ENCODE results near the gene JARID2.

JARID2 gene

DNA sequence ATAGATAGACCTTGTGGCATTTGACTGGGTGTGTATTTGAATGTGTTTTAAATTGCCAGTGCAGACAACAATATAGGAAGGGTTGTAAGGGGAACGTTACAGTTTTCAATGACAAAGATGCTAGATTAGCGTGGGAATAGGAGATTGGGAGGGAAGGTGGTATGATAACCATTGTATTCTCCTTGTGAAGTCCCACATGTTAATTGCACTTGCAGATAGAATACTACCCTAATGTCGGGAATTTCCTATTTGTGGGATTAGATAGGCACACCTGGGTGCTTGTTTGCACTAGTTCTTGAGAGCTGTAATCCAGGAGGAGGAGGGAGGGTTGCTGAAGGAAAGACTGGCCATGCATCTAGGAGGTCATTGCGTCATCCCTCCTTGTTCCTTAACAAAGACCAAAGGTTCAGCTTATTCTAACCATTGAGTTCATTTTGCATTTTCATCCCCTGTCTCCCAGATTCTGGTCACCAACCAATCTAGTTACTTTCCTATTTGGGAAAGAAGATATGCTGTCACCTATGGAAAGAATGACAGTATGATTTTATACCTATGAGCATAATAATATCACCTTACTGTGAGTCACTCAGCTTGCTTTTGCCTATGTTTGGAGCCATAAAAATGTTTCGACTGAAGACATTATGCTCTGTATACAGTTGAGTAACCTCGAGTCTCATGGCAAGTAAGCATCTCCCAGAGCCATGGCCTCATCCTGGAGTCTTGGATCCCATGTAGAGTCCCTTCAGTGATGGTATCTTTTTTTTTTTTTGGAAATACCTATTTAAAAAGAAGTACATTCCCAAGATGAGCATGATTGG, 215.5 kb downstream of the JARID2 start:
- DNase-seq (ENCODE audit: low read depth in 2 of 2), result no peak

DNA sequence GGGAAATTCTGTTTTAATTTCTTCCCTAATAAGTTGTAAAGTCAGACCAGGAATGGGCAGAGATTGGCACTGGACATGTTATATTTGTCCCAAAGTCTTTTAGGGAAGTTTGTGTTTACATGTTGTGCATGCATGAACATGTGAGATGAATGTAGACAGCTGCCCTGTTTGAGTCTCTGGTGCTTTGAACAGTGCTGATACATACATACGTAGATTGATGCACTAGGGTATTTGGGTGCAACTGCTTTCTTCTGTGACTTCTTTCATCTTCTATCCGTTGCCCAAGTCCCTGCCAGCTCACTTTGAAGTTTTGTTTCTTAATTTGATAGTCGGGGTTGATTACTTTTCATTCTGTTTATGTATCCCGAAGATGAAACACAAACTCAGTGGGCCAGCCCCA, 216.4 kb downstream of the JARID2 start:
- no peak for DNase-seq (ENCODE audit: low read depth in 2 of 2)

DNA sequence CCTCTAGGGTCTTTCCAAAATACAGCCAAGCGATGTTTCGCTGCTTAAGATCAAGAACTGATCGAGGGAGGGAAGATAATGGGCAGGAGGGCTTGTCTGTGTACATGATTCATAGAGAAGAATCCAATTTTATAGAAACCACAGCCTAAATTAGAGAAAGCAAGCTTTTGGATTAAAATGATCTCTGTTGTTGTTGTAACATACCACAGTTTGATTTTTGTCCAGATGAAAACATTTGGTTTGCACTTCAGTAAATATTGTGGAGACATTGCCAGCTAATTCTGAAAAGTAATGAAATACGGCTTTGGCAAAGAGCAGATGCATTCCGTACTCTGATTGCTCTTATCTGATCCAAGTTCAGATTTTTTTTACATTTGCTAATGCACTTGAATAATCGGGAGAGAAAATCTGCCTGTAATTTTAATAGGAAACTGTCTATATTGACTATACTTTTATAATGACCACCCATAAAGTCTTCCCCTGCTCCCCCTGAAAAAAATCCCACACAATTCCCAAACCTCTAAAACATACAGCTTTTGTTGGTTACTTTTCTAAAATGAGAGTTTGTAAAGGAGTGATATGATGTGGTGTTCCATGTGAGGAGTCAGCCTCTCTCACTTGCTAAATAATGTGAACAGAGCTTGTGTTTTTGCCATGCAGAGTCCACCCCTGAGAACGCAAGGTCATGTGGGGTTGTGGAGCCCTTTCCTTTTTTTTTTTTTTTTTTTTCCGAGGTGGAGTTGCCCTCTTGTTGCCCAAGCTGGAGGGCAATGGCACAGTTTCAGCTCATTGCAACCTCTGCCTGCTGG, 217.1 kb downstream of the JARID2 start:
- no peak for DNase-seq (ENCODE audit: low read depth in 2 of 2)

DNA sequence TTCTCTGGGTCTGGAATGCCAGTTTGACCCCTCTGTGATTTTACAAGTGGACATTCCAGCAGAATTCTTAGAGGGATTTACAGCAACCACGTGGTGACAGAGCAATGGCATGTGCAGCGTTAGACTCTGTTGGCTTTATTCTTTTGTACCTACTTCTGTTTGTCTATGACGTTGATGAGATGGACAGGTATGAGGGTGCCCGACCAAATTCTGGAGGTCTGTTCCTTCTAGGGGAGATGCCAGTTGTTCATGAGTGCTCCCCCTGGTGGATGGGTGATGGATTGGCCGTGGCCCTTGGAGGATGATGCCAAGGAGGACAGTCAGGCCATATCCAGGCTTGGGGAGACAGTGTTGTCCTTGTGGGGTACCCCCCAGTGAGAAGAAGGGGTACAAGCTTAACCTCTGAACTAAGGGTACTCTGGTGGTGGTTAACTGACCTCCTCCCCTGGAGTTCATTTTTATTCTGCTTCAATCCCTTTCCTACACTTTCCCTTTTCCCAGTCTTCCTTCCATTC, 218.4 kb downstream of the JARID2 start:
- peak; percentile 29 to 35 for DNase-seq (ENCODE audit: low read depth in 2 of 2)

DNA sequence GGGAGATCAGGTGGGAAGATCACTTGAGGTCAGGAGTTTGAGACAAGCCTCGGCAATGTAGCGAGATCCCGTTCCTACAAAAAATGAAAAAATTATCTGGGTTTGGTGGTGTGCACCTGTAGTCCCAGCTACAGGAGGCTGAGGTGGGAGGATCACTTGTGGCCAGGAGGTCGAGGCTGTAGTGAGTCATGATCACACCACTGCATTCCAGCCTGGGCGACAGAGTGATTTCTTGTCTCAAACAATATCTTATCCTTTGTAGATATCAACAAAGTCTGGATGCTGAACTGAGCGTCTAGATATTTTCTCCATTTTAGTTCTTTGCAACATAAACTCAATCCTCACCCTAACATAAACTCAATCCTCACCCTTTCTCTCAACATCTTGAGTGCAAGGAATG, 219.3 kb downstream of the JARID2 start:
- no peak for DNase-seq (ENCODE audit: low read depth in 2 of 2)

DNA sequence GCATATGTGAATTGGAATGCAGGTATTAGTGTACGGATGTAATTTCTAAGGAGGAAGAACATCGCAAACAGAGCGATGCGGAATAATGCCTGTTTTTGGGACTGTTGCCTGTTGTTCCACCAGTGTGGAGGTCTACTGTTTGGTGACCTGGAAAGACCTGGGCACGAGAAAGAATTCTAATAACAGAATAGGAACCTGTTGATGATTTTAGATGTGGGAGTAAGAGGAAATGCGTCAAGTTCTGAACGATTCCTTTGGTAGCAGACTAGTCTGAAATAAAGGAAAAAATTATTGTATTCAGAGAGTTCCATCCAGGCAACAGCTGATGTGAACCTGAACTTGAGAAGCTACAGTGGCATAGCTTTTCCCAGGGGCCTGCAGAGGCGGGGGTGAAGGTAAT, 224.9 kb downstream of the JARID2 start:
- DNase-seq (ENCODE audit: low read depth in 2 of 2), result no peak

DNA sequence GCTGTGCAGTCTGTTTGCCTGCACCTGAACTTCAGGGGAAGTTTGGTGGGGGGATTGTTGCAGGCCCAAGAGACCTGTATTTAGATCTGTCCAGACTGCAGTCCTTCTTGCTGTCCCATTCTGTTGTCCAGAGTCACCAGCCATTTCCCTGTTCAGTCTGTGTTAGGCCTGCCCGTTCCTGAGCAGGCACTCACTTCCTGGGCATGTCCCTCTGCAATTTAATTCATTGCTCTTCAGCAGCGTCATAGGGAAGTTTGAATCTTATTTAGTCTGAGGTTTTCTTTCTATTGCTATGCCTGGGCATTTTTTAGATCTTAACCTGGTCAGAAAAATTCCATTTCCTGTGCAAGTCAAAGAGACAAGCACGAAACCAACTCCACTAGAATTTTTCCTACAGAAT, 226.8 kb downstream of the JARID2 start:
- no peak for DNase-seq (ENCODE audit: low read depth in 2 of 2)

DNA sequence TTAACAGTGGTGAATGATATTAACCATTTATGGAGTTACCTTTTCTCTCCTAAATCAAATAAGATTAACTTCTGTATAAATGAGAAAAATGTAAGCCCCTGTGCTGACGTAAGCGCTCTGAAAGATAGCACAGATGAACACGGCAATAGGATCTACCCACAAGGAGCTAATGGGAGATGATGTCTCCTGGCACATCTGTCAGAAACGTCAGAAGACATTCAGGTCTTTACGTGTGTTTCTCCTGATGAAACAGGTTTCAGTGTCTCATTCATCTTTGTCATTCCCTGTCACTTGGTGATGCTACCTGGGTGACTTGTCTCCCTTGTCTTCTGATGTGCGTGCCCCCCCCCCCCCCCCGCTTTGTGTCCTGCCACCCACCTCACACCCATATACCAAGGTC, 227.3 kb downstream of the JARID2 start:
- DNase-seq (ENCODE audit: low read depth in 2 of 2), result no peak

DNA sequence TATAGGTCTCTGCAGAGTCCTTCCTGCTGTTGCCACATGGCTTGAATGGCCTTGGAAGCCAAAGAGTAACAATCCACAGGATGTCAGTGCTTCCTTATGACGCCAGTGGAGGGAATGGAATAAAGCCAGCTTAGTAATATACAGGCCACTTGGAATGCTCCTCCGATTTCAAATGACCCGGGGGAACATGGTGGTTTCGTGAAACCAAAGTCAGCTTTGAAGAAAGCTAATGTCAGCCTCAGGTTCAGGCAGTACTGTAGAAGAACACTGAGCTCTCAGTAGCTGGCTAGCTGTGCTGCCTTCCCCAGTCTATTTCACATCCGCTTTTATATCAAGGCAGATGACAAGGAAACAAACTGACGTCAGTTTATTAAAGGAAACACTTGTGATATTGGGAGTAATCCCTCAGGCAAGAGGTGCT, 227.9 kb downstream of the JARID2 start:
- no peak for DNase-seq (ENCODE audit: low read depth in 2 of 2)

DNA sequence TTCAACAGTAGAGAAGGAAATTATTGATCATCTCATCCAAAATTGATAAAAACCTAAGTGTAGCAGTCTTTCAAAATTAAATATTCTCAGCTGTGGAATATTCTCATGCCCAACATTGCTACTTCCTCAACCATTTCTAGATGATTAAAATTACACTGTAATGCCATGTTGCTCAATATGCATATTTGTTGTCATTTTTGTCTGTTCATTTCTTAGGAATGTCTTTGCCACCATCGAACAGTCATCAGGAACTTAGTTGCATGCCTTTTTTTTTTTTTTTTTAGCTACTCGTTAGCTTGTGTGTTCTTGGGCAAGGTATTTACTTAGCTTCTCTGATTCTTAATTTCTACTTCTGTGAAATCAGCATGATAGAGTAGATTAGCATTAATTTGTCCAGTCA, 228.3 kb downstream of the JARID2 start:
- DNase-seq (ENCODE audit: low read depth in 2 of 2), result no peak

DNA sequence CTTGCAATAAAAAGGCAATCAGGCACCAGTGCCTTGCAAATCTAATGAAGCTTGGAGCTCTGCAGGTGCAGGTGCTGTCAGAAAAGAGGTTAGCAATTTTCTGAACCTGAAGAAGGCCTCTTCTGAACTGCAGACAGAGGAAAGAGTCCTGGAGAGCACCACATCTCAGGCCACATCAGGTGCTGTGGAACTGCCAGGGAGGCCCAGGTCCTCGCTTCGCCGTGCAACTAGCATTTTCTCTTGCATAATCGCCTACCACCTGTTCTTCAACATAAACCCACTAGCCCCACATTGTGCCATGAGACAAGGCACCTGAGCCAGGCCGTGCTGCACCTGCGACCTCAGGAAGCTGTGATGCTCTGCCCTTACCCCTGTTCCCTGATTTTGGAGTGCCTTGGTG, 229.4 kb downstream of the JARID2 start:
- no peak for DNase-seq (ENCODE audit: low read depth in 2 of 2)

DNA sequence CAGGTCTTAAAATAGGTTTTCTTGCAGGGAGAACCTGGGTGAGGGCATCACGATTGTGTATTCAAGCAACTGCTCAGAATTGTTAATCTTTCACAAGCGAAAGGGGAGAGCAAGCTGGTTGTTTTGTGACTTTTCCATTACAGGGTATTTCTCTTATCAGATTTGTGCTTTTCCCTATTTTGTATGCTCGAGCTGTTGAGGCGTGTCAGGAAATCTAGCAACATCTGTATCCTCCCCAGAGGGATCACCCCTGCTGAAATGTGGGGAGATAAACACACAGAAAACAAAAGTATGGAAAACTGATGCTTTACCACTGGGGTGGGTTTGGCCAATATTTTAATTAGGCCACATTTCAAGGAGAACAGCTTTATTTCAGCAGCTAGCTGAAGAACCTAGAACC, 230.0 kb downstream of the JARID2 start:
- DNase-seq (ENCODE audit: low read depth in 2 of 2), result no peak

DNA sequence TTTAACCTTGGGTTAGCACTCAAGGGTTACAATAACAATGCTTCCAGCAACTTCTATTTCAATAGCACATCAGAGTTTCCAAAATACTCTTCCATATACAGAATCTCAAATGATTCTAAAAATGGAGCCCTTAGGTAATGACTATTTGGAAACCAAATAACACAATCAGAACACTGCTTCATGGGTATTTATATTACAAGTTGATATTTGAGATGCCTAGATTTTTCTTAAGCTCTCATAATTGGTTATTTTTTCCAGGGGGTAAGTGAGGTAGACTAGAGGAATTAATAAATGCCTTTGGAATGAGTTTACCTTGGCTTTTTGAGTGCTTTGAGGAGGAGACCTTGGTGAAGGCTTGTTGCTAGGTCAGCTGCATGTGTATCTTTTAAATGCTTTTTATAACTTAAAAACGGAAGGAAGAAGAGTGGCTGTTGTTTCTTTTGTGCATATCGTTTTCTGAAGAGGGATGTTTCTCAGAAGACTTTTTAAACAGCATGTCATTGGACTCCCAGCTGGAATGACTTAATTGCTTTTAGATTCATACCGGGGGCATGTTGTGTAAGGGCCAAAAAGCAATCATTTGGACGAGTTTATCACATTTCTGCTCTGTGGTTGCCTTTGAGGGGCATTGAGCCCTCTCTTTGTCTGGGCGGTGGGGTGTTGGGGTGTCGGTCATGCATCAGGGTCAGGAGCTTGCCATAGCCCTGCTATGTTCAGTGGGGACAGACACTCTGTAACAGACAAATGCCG, 230.9 kb downstream of the JARID2 start:
- no peak for DNase-seq (ENCODE audit: low read depth in 2 of 2)

DNA sequence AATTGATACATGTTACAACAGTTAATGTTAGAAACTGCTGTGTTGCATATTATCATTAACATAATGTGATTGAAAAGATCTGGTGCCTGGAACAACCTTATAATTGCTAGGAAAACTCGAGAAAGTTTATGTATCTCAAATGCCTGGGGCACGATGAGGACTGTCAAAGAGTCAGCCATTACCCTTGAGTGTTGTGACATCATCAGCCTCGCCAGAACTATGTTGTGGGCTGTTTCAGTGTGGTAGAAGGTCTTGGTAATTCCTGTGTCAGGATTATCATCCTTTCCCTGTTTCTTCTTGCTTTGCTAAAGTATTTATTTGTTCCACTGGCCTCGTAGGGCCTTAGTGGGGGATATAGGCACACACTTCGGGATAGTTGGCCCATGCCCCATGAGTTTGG, 231.9 kb downstream of the JARID2 start:
- no peak for DNase-seq (ENCODE audit: low read depth in 2 of 2)

DNA sequence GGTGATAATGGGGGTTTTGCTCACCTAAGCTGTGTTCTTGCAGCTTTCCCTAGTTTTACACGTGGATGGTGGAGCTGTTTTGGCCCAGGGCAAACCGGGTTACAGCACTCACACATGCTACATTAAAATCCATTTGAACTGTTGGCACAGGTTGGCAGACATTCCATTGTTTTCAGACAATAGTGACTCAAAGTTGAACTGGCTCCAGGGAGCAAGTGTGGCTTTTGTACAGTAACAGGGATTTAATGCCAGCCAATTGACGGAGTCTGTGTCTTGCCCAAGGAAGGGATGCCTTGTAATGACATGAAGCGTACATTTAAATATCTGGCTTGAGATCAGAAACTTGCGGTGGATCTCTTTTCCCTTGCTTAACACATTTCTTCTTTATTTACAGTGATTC, 233.9 kb downstream of the JARID2 start:
- no peak for DNase-seq (ENCODE audit: low read depth in 2 of 2)

DNA sequence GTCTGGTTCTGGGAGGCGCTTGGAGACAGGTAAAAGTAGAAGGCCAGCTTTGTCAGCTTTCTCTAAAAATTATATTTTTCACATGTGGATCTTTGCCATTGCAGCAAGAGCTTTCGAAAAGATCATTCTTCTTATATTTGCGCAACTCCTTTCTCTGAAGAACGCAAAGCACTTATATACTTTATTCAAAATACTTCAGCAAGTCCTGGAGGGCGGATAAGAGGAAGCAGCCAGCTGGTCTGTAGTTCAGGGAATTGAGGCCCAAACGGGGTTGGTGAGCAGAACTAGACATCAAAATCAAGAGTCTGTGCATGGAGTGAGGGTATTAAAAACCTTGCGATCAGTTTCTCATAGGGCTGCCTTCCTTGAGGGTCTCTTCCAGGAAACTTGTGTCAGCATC, 234.7 kb downstream of the JARID2 start:
- DNase-seq (ENCODE audit: low read depth in 2 of 2), result no peak

DNA sequence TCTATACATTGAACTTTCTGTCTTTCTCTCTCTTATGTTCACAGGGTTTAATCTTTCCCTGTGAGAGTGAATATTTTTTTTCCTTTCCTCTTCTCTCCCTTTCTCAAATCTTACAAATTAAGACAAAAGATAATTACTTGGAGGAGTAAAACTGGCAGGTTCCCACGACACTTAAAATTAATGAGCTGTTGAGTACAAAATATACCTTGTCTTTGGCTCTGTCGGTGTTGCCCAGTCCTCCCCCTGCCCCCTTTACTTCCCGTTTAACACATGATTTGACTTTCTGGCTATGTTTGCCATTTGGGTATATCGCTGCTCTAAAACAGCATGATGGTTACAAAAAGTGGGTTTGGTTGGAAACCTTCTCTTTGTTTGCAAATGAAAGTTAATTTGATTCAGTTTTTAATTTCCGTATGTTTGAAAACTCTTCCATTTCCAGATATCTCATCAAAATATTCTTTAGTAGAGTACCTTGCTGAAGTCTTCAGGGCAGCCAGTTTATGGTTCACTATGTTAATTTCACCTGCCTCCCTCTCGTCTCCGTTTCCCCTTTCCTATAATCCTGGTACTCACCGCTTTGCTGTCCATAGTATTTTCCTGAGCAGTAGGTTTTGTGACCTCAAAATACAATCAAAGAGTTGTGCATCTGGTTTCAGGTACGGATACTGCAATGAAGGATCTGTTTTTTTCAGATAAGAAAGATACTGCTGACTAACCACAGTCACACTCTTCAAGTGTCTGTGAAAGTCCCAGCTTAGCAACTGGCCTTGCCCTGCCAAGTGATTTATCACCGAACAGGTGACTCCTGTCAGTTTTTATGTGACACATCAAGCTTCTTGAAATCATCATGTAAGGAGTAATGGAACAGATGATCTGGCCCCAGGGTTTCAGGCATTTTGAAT, 235.8 kb downstream of the JARID2 start:
- DNase-seq (ENCODE audit: low read depth in 2 of 2), result no peak

DNA sequence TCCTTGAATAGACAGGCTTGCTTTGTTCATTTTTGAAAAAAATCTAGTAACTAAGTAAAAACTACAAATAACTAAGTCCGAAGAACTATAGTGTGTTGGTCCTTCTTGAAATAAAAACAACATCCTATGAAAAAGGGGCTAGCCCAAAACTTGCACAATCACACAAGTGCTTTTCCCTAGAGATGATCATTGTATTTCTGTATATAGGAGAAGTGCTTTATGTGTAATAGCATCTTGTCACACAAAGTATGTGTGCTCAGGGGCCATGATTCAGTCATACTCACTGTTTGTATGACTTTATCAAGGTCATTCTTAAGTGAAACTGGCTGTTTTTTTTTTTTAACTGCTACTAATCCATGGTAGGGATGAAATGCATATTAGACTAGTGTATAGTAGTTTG, 237.2 kb downstream of the JARID2 start:
- no peak for DNase-seq (ENCODE audit: low read depth in 2 of 2)

DNA sequence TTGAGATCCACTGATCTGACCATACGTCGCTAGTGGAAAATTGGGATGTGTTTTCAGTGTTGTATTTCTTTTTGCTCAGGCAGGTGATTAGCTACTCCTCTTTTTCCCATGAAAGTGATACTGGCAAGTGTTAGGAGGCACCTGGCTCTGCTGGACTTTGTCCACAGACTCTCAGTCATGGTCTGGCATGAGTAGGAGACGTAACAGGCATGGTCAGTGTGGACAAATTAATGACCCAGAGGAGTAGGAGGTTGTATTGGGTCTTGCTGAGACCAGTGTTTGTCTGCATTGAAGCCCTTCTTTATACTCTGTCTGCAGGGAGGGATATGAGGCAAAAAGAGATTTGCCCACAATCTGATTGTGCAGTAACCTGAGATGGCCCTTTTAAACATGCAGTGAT, 238.3 kb downstream of the JARID2 start:
- no peak for DNase-seq (ENCODE audit: low read depth in 2 of 2)

DNA sequence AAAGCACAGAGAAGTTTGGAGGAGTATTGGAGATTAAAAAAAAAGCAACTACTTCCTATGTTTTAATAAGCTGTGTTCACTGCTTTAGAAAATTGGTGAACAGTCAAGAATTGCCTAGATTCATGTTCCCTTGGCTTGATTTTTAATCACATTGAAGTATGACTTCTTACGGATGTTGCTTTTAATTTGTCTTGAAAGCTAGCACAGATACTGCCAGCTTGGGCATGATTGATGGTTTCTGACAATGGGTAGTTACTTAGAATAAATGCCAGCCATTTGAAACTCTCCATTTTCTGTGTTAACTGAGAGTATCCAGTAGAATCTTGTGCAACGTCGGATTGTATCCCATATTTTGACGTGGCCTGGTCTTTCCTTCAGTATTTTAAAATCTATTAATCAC, 239.0 kb downstream of the JARID2 start:
- DNase-seq (ENCODE audit: low read depth in 2 of 2), result no peak

DNA sequence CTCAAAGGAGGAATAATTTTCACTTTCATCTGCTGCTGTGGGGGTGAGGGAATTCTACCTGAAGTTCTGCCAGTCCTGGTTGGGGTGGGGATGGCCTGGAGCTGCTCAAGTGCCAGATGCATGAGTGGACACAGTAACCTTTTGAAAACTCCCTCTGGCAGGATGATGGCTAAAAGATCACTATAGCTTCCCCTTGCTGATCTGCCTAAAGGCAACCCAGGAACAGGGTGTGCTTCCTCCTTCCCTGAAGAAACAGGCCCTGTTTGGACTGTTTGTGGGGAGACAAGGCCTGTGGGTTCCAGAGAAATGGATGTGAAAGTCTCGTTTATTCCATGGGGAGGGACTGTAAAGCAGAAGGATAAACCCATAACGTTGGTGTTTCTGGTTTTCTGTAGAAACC, 240.1 kb downstream of the JARID2 start:
- no peak for DNase-seq (ENCODE audit: low read depth in 2 of 2)
